SK-N-MC (cell line): ENCODE data around the gene SEPTIN6.

Experiments
- DNase-seq: peaks from one replicate; pipeline ENCODE4 v3.0.0-alpha.2; 2011; ENCODE audit warnings: low read depth, low spot score
- H3K27ac ChIP-seq: fragments of 200-600 bp; sonication (generic); 2 replicates; pipeline ENCODE4 v1.5.1; 2016; ENCODE audit warnings: mixed run types
- H3K36me3 ChIP-seq: fragments of 200-600 bp; sonication (generic); 2 replicates; pipeline ENCODE4 v1.6.1; 2017; ENCODE audit warnings: antibody characterized with exemption, low read length, mixed read lengths; ENCODE audit not compliant: insufficient read depth
- H3K4me3 ChIP-seq: fragments of 200-600 bp; sonication (generic); 2 replicates; pipeline ENCODE4 v1.5.1; 2016
- H3K9ac ChIP-seq: fragments of 200-600 bp; sonication (generic); 2 replicates; pipeline ENCODE4 v1.8.0; 2017; ENCODE audit warnings: mixed run types, mixed read lengths; ENCODE audit not compliant: insufficient read length
- H3K9me3 ChIP-seq: fragments of 200-600 bp; sonication (generic); 2 replicates; pipeline ENCODE4 v1.6.1; 2017; ENCODE audit warnings: low read depth, mild to moderate bottlenecking, antibody characterized with exemption, low read length, moderate library complexity, mixed read lengths
- EZH2 ChIP-seq: fragments of 200-600 bp; sonication (generic); IDR thresholded peaks from one replicate; pipeline ENCODE4 v1.6.1; 2017; ENCODE audit warnings: antibody characterized with exemption
- FOXP2 ChIP-seq: optimal IDR thresholded peaks from 2 replicates; pipeline ENCODE3; 2011; ENCODE audit warnings: mild to moderate bottlenecking, moderate library complexity; ENCODE audit not compliant: insufficient read depth; ENCODE audit errors: extremely low read length, control extremely low read depth
- POLR2AphosphoS5 ChIP-seq: IDR thresholded peaks from 2 replicates; pipeline ENCODE4 v1.6.1; 2012; ENCODE audit warnings: mild to moderate bottlenecking, low read depth, low read length, borderline replicate concordance

SEPTIN6 gene

DNA sequence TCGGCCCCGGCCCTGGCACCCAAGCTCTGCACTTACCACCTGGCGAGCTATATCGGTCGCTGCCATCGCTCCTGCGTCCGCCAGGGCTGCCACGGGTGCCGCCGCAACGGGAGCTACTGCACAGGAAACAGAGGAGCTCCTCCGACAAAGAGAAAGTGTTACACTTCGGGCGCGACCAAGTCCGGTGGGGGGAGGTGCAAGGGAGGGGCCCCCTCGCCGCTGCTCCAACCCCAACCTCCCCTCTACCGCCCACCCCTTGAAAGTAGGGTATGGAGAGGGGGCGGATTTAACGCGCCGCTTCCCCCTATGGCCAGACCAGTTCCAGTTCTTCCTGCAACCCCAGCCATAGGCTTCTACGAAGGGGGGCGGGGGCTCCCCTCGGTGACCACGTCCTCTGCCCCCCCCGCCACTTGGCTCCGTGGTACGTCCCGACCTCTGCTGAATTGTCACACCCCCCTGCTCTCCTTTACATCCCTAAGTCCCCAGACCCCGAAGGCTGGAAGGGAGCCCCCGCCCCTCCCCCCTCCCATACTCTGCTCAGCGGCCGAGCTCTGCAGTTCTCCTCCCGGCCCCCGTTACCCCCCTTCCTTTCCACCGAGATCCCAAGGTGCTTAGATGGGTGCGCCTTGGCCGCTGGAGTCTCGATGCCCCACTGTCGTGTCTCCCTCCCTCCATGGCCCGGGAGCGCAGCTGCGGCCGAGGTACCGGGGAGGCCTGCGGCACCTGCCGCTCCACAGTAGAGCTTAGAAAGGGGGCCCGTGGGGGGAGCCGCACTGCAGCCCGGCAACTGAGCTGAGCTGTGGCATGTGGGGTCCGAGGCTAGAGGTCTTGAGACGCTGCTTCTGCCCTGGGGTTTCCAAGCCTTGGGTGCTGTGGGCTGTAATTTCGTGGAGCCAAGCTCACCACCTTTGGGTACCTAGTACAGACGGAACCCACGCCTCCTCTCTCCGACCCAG is at the start of gene SEPTIN6:
TSS of gene SEPTIN6 (minus strand) at position 129 of the 956 bp plus-strand sequence. CDS start at position 66, 63 bp downstream.
- Histone ChIP-seq H3K36me3 (no peaks in the 10 kb centered on the region), H3K9me3 (no peaks in the 10 kb centered on the region), H3K9ac (peak within 1 kb of the TSS; percentile 51), H3K4me3 (peak within 1 kb of the TSS; percentile 84), H3K27ac (no peak within 1 kb of the TSS)
- no peak for DNase-seq
- no peak for TF ChIP-seq FOXP2
- TF ChIP-seq POLR2AphosphoS5, result peak; percentile 53; the same call in 1 of the 2 replicates

DNA sequence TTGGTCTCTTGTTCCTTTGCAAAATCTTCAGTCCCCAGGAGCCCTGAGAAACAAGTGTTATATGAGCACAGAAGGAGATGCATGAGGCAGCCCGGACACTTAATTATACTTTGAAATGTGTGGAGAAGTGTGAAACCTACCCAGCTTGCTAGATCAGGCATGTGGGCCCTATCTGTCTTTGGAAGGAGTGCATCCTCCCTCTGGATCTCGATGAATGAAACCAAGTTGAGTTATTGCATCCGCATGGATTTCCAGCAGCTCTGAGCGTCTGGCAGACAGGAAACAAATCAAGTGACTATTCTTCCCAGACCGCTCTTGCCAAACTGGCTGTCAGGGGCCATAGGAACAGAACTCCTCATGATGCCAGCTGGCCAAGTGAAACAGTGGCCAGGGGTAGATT is 45.8 kb upstream of the SEPTIN6 start:
- Histone ChIP-seq H3K9ac (no peak overlapping the region), H3K4me3 (no peak overlapping the region), H3K27ac (no peak overlapping the region), H3K36me3 (no peaks in the 10 kb centered on the region), H3K9me3 (no peaks in the 10 kb centered on the region)
- no peak for TF ChIP-seq EZH2
- no peak for TF ChIP-seq POLR2AphosphoS5
- TF ChIP-seq FOXP2, result no peak
- DNase-seq, result no peak

DNA sequence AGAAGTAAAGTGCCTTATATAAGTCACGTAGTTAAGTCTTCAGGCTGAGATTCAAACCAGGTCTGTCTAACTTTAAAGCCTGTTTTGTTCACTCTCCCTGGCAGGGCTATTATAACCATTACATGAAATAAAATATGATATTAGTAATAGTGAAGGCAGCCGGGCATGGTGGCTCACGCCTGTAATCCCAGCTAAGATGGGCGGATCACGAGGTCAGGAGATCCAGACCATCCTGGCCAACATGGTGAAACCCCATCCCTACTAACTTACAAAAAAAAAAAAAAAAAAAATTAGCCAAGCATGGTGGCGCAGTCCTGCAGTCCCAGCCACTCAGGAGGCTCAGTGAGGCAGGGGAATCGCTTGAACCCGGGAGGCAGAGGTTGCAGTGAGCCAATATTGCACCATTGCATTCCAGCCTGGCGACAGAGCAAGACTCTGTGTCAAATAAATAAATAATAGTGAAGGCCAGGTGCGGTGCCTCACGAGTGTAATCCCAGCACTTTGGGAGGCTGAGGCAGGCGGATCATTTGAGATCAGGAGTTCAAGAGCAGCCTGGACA is 43.3 kb upstream of the SEPTIN6 start:
- TF ChIP-seq POLR2AphosphoS5 (no peak), EZH2 (no peak), FOXP2 (no peak)
- no peak overlapping the region for H3K27ac ChIP-seq
- DNase-seq, result no peak
- H3K9ac ChIP-seq, result no peak overlapping the region
- no peaks in the 10 kb centered on the region for H3K36me3 ChIP-seq
- no peak overlapping the region for H3K4me3 ChIP-seq
- no peaks in the 10 kb centered on the region for H3K9me3 ChIP-seq

DNA sequence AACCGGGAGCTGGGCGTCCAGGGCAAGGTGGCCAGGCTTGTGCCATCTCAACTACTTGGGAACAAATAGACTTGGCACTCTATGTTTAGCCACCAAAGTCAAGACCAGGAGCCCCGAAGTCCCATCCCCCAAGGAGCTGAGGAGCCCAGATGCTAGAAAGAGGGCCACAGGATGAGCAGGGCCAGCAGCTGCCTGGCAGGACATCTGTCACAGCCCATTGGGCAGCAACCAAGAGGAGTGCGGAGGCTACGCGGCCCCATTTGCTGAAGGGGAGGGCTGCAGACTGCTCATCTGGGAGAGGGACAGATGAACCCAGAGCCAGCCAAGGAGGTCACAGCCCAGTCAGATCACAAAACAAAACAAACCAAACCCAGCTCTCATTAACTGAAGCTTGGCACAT is 42.5 kb upstream of the SEPTIN6 start:
- H3K9ac ChIP-seq, result no peak overlapping the region
- H3K9me3 ChIP-seq, result no peaks in the 10 kb centered on the region
- no peak overlapping the region for H3K27ac ChIP-seq
- H3K36me3 ChIP-seq, result no peaks in the 10 kb centered on the region
- H3K4me3 ChIP-seq, result no peak overlapping the region
- DNase-seq, result no peak
- TF ChIP-seq FOXP2 (no peak), EZH2 (no peak), POLR2AphosphoS5 (no peak)

DNA sequence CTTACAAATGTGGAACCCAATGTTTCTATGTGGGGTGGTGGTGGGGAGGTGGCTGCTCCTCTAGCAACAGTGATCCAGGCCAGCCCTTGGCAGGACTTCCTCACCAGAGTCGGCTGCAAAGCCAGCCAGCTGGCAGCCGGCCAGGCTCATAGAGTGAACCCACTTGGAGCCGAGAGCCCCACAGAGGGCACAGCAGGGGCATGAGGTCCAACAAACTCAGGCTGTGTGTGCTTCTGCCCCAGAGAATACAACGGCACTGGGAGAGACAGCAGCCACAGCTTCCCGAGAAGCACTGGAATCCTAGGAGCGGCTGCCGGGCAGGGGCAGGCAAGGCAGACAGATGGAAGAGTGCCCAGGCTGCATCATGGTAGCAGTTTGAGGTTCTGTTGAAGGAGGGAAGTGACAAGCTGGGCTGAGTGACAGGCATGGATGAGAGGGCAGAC is 42.0 kb upstream of the SEPTIN6 start:
- Histone ChIP-seq H3K27ac (no peak overlapping the region), H3K4me3 (no peak overlapping the region), H3K9me3 (no peaks in the 10 kb centered on the region), H3K36me3 (no peaks in the 10 kb centered on the region), H3K9ac (no peak overlapping the region)
- TF ChIP-seq FOXP2, result no peak
- no peak for TF ChIP-seq EZH2
- no peak for TF ChIP-seq POLR2AphosphoS5
- DNase-seq, result no peak

DNA sequence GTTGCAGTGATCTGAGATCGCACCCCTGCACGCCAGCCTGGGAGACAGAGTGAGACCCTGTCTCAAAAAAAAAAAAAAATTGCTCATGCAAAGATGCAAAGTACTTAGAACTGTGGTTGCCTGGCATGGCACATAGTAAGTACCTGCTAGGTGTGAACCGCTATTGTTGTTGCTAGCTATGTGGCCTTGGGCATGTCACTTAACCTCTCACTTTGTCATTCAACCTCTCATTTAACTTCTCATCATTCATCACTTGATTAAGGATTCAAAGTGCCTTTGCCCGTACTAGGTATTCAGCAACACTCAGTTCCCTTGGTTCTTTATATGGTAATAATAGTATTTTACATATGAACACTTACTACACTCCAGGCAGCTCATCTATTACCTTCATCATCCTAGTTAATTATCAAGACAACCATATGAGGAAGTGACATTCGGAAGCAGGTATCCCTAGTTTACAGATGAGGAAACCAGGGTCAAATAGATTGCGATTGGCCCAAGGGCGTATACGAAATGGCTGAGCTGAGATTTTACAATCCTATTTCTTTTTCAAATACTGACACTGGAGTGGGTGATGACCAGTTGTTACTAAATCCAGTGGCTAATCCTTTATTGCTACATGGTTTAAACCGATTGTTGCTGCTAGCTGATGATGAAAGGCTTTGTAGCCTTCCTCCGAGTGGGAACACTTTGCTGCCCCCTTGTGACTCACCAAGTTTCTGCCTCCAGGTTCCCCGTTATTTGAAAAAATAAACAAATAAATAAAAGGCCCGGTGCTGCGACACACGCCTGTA is 36.6 kb upstream of the SEPTIN6 start:
- no peaks in the 10 kb centered on the region for H3K36me3 ChIP-seq
- TF ChIP-seq POLR2AphosphoS5, result no peak
- no peak for TF ChIP-seq EZH2
- TF ChIP-seq FOXP2, result no peak
- H3K9me3 ChIP-seq, result no peaks in the 10 kb centered on the region
- no peak overlapping the region for H3K27ac ChIP-seq
- DNase-seq, result no peak
- H3K9ac ChIP-seq, result no peak overlapping the region
- no peak overlapping the region for H3K4me3 ChIP-seq

DNA sequence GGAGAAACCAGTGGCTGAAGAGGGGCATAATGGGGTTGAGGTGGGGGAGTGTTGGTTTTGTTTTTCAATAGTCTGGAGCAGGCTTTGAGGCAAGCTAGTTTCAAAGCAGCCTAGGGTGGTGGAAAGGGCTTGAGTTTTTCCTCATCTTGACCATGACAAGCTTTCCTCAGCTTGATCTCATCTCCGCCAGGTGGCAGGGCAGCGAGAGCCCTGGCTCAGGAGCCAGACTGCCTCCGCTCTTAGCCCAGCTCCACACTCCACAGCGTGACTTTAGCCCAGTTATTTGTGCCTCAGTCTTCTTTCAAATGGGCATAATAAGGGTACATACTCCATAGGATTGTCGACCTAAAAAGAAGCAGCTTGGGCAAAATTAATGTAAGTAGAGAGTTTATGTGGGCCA is 35.5 kb upstream of the SEPTIN6 start:
- Histone ChIP-seq H3K4me3 (no peak overlapping the region), H3K9me3 (no peaks in the 10 kb centered on the region), H3K9ac (no peak overlapping the region), H3K27ac (no peak overlapping the region), H3K36me3 (no peaks in the 10 kb centered on the region)
- TF ChIP-seq POLR2AphosphoS5, result no peak
- DNase-seq, result no peak
